ENCODE data around the gene SGCA.

The SGCA gene

DNA sequence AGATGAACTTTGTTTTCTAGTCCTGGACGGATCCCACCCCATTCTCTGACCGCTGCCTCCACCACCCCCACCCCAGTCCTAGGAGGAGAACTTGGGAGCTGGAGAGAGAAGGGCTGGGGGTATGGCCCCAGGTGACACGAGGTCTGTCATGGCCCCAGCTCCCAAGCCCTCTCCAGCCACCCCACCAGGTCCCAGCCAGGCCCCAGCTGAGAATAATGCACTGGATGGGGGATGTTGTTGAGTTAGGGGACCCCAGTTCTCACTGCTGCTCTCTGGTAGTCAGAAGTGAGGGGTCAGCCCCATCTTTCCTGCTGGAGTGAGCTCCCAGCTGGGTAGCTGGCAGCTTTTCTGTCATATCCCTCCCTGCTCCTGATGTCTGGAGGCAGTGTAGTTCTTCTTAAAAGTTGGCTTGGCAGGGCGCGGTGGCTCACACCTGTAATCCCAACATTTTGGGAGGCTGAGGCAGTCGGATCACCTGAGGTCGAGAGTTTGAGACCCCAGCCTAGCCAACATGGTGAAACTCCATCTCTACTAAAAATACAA lies 40.2 kb downstream of the SGCA start:
- Histone ChIP-seq H3K27ac (ENCODE audit: poor library complexity, severe bottlenecking) (no peak overlapping the region), H3K36me3 (ENCODE audit: low read depth) (no peaks in the 10 kb centered on the region), H3K9me3 (ENCODE audit: severe bottlenecking) (no peaks in the 10 kb centered on the region), H3K4me1 (ENCODE audit: insufficient read depth, poor library complexity, severe bottlenecking) (peaks cover 13% of the 10 kb centered on the region), H3K4me3 (ENCODE audit: severe bottlenecking) (no peak overlapping the region), H3K27me3 (ENCODE audit: insufficient read depth, poor library complexity, severe bottlenecking) (no peaks in the 10 kb centered on the region)
- TF ChIP-seq, protein P1, sequence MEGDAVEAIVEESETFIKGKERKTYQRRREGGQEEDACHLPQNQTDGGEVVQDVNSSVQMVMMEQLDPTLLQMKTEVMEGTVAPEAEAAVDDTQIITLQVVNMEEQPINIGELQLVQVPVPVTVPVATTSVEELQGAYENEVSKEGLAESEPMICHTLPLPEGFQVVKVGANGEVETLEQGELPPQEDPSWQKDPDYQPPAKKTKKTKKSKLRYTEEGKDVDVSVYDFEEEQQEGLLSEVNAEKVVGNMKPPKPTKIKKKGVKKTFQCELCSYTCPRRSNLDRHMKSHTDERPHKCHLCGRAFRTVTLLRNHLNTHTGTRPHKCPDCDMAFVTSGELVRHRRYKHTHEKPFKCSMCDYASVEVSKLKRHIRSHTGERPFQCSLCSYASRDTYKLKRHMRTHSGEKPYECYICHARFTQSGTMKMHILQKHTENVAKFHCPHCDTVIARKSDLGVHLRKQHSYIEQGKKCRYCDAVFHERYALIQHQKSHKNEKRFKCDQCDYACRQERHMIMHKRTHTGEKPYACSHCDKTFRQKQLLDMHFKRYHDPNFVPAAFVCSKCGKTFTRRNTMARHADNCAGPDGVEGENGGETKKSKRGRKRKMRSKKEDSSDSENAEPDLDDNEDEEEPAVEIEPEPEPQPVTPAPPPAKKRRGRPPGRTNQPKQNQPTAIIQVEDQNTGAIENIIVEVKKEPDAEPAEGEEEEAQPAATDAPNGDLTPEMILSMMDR (IDR thresholded peaks at IDR 0.05; ENCODE audit: poor library complexity, severe bottlenecking): no peak
- DNase-seq (ENCODE audit: low spot score) (peak; percentile 27), ATAC-seq (ENCODE audit: low read depth) (no peak)

GRCh38 chr17:50206604-50207293 lies 40.9 kb downstream of the SGCA start:
- H3K9me3 ChIP-seq (ENCODE audit: severe bottlenecking): no peaks in the 10 kb centered on the region
- DNase-seq (ENCODE audit: low spot score): peak; percentile 62
- H3K36me3 ChIP-seq (ENCODE audit: low read depth): no peaks in the 10 kb centered on the region
- H3K27me3 ChIP-seq (ENCODE audit: insufficient read depth, poor library complexity, severe bottlenecking): no peaks in the 10 kb centered on the region
- peaks cover 16% of the 10 kb centered on the region for H3K4me1 ChIP-seq (ENCODE audit: insufficient read depth, poor library complexity, severe bottlenecking)
- TF ChIP-seq, protein P1 (IDR thresholded peaks at IDR 0.05; ENCODE audit: poor library complexity, severe bottlenecking): no peak
- no peak overlapping the region for H3K4me3 ChIP-seq (ENCODE audit: severe bottlenecking)
- ATAC-seq (ENCODE audit: low read depth): no peak
- H3K27ac ChIP-seq (ENCODE audit: poor library complexity, severe bottlenecking): no peak overlapping the region

GRCh38 chr17:50207315-50207714 lies 41.5 kb downstream of the SGCA start:
- no peaks in the 10 kb centered on the region for H3K9me3 ChIP-seq (ENCODE audit: severe bottlenecking)
- H3K36me3 ChIP-seq (ENCODE audit: low read depth): no peaks in the 10 kb centered on the region
- peak; percentile 48 for DNase-seq (ENCODE audit: low spot score)
- TF ChIP-seq, protein P1 (IDR thresholded peaks at IDR 0.05; ENCODE audit: poor library complexity, severe bottlenecking): no peak
- no peaks in the 10 kb centered on the region for H3K27me3 ChIP-seq (ENCODE audit: insufficient read depth, poor library complexity, severe bottlenecking)
- H3K27ac ChIP-seq (ENCODE audit: poor library complexity, severe bottlenecking): no peak overlapping the region
- H3K4me1 ChIP-seq (ENCODE audit: insufficient read depth, poor library complexity, severe bottlenecking): peaks cover 16% of the 10 kb centered on the region
- no peak for ATAC-seq (ENCODE audit: low read depth)
- no peak overlapping the region for H3K4me3 ChIP-seq (ENCODE audit: severe bottlenecking)

- Histone ChIP-seq H3K27ac (ENCODE audit: poor library complexity, severe bottlenecking) (no peak overlapping the region), H3K27me3 (ENCODE audit: insufficient read depth, poor library complexity, severe bottlenecking) (no peaks in the 10 kb centered on the region), H3K36me3 (ENCODE audit: low read depth) (no peaks in the 10 kb centered on the region), H3K4me1 (ENCODE audit: insufficient read depth, poor library complexity, severe bottlenecking) (peaks cover 16% of the 10 kb centered on the region), H3K4me3 (ENCODE audit: severe bottlenecking) (no peak overlapping the region), H3K9me3 (ENCODE audit: severe bottlenecking) (no peaks in the 10 kb centered on the region)
- TF ChIP-seq, protein P1 (IDR thresholded peaks at IDR 0.05; ENCODE audit: poor library complexity, severe bottlenecking): no peak
- DNase-seq (ENCODE audit: low spot score) (peak; percentile 36), ATAC-seq (ENCODE audit: low read depth) (no peak)
Measured at GRCh38 chr17:50207792-50208567, 42.2 kb downstream of the SGCA start.

Measured in RWPE2 (cell line).